Osteoblast (primary cell): ENCODE measurements around the gene TOX3. TPM values are rescaled to one million over a fixed set of nuclear protein-coding genes. Genes with fewer than 3 reads are reported as not detected.

ENCODE experiments used
- DNase-seq: peaks from one replicate; pipeline ENCODE4 v3.0.0; 2011; ENCODE audit warnings: low spot score, mixed read lengths; ENCODE audit not compliant: insufficient read length; ENCODE audit errors: missing footprints
- H2AFZ ChIP-seq: 2 replicates; pipeline ENCODE4 v1.6.0; 2011; ENCODE audit warnings: mild to moderate bottlenecking, low read length
- H3K27ac ChIP-seq: 2 replicates; pipeline ENCODE4 v1.5.1; 2011; ENCODE audit warnings: mild to moderate bottlenecking, low read depth, low read length, moderate library complexity
- H3K27me3 ChIP-seq: 2 replicates; pipeline ENCODE4 v1.6.0; 2012; ENCODE audit warnings: mild to moderate bottlenecking, control low read depth, inconsistent platforms, low read length, moderate library complexity; ENCODE audit not compliant: insufficient read depth
- H3K36me3 ChIP-seq: 2 replicates; pipeline ENCODE4 v1.5.1; 2011; ENCODE audit warnings: mild to moderate bottlenecking, low read length, control low read depth, moderate library complexity; ENCODE audit not compliant: insufficient read depth
- H3K4me1 ChIP-seq: 2 replicates; pipeline ENCODE4 v1.5.1; 2011; ENCODE audit warnings: mild to moderate bottlenecking, low read length, control low read depth, moderate library complexity; ENCODE audit not compliant: insufficient read depth
- H3K4me2 ChIP-seq: 2 replicates; pipeline ENCODE4 v1.6.0; 2011; ENCODE audit warnings: mild to moderate bottlenecking, low read length; ENCODE audit not compliant: insufficient read depth
- H3K4me3 ChIP-seq: fragments of 200-600 bp; sonication (generic); 3 replicates; pipeline ENCODE4 v1.5.1; 2012; ENCODE audit warnings: mild to moderate bottlenecking, low read length, inconsistent platforms; ENCODE audit not compliant: insufficient read depth
- H3K79me2 ChIP-seq: 2 replicates; pipeline ENCODE4 v1.6.0; 2012; ENCODE audit warnings: mild to moderate bottlenecking, low read length, control low read depth, inconsistent platforms; ENCODE audit not compliant: insufficient read depth
- H3K9me3 ChIP-seq: 2 replicates; pipeline ENCODE4 v1.5.1; 2011; ENCODE audit warnings: low read depth, low read length, control low read depth
- H4K20me1 ChIP-seq: 2 replicates; pipeline ENCODE4 v1.6.0; 2012; ENCODE audit warnings: mild to moderate bottlenecking, low read length, control low read depth; ENCODE audit not compliant: insufficient read depth
- total RNA-seq: library from RNA; depleted of rRNA; stranded (reverse); fragments of >200 nt; gene quantifications from 2 replicates; pipeline ENCODE4 v1.2.3, GENCODE V29; 2012
- TF ChIP-seq, protein P1 (sequence below): IDR thresholded peaks from 2 replicates; pipeline ENCODE4 v1.5.1; 2011; ENCODE audit warnings: mild to moderate bottlenecking, low read depth, low read length, moderate library complexity; ENCODE audit errors: extremely low read depth

TOX3 gene
- total RNA-seq, 1 donor = not detected

DNA sequence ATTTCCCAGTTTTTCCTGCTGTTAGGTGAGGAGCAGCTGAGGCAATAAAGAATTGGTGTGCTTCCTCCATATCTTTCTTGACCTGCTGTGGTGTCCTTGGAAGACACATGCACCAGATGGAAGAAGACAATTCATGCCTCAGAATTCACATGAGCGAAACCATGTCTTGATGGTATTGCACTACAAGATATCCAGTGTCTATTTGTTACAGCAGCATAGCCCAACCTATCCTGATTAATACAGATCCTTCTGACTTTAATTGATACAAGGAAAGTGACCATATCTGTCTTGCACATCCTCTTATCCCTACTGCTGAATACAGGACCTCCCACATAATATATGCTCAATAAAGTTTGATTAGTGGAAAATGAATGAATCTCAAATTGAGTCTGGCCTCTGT lies 9.1 kb upstream of the TOX3 start:
- Histone ChIP-seq H3K9me3 (no peaks in the 10 kb centered on the region), H3K4me2 (no peak overlapping the region), H3K79me2 (no peaks in the 10 kb centered on the region), H3K36me3 (no peaks in the 10 kb centered on the region), H3K4me1 (no peaks in the 10 kb centered on the region), H2AFZ (no peak overlapping the region), H3K4me3 (no peak overlapping the region), H4K20me1 (no peaks in the 10 kb centered on the region), H3K27ac (no peak overlapping the region), H3K27me3 (no peaks in the 10 kb centered on the region)
- TF ChIP-seq, protein P1, sequence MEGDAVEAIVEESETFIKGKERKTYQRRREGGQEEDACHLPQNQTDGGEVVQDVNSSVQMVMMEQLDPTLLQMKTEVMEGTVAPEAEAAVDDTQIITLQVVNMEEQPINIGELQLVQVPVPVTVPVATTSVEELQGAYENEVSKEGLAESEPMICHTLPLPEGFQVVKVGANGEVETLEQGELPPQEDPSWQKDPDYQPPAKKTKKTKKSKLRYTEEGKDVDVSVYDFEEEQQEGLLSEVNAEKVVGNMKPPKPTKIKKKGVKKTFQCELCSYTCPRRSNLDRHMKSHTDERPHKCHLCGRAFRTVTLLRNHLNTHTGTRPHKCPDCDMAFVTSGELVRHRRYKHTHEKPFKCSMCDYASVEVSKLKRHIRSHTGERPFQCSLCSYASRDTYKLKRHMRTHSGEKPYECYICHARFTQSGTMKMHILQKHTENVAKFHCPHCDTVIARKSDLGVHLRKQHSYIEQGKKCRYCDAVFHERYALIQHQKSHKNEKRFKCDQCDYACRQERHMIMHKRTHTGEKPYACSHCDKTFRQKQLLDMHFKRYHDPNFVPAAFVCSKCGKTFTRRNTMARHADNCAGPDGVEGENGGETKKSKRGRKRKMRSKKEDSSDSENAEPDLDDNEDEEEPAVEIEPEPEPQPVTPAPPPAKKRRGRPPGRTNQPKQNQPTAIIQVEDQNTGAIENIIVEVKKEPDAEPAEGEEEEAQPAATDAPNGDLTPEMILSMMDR = no peak
- DNase-seq = no peak

DNA sequence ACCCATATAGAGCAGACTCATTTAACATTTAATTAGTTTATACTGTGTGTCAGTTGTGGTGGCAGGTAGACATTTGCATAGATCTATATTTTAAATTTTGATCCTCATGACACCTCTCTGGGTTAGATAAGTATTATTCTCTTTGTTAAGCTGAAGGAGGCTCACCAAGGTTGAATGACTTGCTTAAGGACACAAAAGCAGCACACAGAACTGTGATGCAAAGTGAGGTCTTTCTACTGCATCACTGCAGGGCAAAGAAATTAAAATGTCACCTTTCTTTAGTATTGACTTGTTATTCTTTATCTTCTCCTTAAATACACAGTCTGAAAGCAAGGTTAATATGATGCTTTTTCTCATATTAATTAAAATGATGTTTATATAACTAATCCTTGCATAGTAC lies 8.6 kb upstream of the TOX3 start:
- TF ChIP-seq, protein P1 = no peak
- no peak overlapping the region for H2AFZ ChIP-seq
- H4K20me1 ChIP-seq = no peaks in the 10 kb centered on the region
- no peak for DNase-seq
- H3K4me2 ChIP-seq = no peak overlapping the region
- H3K27me3 ChIP-seq = no peaks in the 10 kb centered on the region
- no peaks in the 10 kb centered on the region for H3K4me1 ChIP-seq
- H3K79me2 ChIP-seq = no peaks in the 10 kb centered on the region
- H3K27ac ChIP-seq = no peak overlapping the region
- H3K36me3 ChIP-seq = no peaks in the 10 kb centered on the region
- no peak overlapping the region for H3K4me3 ChIP-seq
- H3K9me3 ChIP-seq = no peaks in the 10 kb centered on the region

DNA sequence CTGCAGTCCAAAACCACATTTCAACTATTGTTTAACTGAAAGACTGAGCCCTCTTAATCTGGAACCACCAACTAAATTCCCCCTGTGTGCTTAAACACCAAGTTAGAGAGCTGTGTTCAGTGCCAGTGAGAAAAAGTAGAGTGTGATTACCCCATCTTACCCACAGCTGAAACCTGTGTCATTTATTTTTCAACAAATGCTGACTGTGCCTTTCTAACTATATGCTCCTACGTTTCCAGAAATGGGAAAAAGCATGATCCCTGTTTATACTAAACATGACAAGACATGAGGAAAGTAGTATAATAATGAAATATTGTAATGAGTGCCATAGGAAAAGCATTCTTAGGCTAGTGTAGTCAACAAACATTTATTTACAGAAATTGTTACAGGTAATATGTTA lies 7.4 kb upstream of the TOX3 start:
- no peaks in the 10 kb centered on the region for H3K36me3 ChIP-seq
- TF ChIP-seq, protein P1 = no peak
- H3K4me3 ChIP-seq = no peak overlapping the region
- H3K27me3 ChIP-seq = no peaks in the 10 kb centered on the region
- no peaks in the 10 kb centered on the region for H4K20me1 ChIP-seq
- no peak overlapping the region for H3K27ac ChIP-seq
- no peaks in the 10 kb centered on the region for H3K4me1 ChIP-seq
- H3K4me2 ChIP-seq = no peak overlapping the region
- H2AFZ ChIP-seq = no peak overlapping the region
- no peak for DNase-seq
- H3K79me2 ChIP-seq = no peaks in the 10 kb centered on the region
- H3K9me3 ChIP-seq = no peaks in the 10 kb centered on the region

DNA sequence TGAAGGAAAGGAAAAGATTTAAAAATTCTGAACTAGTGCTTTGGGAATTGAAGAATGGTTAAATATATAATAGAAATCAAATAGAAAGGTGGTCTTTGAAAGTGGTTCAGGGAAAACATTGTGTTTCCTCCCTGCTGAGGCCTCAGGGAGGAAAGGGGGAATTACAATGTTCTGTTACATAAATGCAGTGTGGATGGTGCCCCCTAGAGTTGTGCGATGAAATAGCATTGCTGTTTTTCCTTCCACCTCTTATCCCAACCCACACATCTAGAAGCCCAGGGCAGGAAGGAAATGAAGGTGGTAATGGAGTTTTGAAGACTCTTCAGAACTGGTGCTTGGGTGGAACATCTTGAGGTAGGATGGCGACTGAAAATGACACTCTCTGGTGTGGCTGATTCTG lies 6.4 kb upstream of the TOX3 start:
- Histone ChIP-seq H4K20me1 (no peaks in the 10 kb centered on the region), H3K27ac (no peak overlapping the region), H3K36me3 (no peaks in the 10 kb centered on the region), H3K27me3 (no peaks in the 10 kb centered on the region), H3K4me2 (no peak overlapping the region), H3K79me2 (no peaks in the 10 kb centered on the region), H3K4me1 (no peaks in the 10 kb centered on the region), H2AFZ (no peak overlapping the region), H3K9me3 (no peaks in the 10 kb centered on the region), H3K4me3 (no peak overlapping the region)
- TF ChIP-seq, protein P1 = no peak
- no peak for DNase-seq
